Upper lobe of left lung (tissue), 4 donors: ENCODE measurements around the gene WBP1.
"Not testable (repeated sequence)": the region's sequence is repeated elsewhere in the genome, so short reads cannot be mapped to it uniquely, and the experiment has no call there.

Experiments used
- EP300 ChIP-seq, 4 donors: sonication (generic); formaldehyde crosslinking; IDR thresholded peaks; one replicate each; pipeline ENCODE4 v1.5.1; 2017; ENCODE audit warnings: antibody characterized with exemption in 4 of 4, control low read depth in 2 of 4
- POLR2A ChIP-seq, 4 donors: fragments of 450-650 bp; IDR thresholded peaks; one replicate each; pipeline ENCODE4 v1.5.1; 2016 to 2017; ENCODE audit warnings: antibody characterized with exemption in 4 of 4, mild to moderate bottlenecking in 2 of 4
- POLR2AphosphoS5 ChIP-seq, 2 donors: sonication (generic); formaldehyde crosslinking; IDR thresholded peaks; one replicate each; pipeline ENCODE4 v1.5.1; 2017; ENCODE audit warnings: antibody characterized with exemption in 2 of 2
- TF ChIP-seq, protein P1 (sequence below), 6 experiments: fragments of 450-650 bp in 4 of 6; fragments of 200-600 bp in 2 of 6; sonication (generic) in 2 of 6; IDR thresholded peaks; one replicate each; pipeline ENCODE4 v1.5.1; 2016 to 2019; ENCODE audit warnings: antibody characterized with exemption in 6 of 6

DNA sequence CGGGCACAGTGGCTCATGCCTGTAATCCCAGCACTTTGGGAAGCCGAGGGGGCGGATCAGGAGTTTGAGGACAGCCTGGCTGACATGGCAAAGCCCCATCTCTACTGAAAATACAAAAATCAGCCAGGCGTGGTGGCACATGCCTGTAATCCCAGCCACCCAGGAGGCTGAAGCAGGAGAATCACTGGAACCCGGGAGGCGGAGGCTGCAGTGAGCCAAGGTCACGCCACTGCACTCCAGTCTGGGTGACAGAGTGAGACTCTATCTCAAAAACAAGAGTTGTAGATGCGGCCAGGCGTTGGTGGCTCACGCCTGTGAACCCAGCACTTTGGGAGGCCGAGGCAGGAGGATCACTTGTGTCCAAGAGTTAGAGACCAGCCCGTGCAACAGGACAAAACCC, 12.5 kb downstream of the WBP1 start:
- TF ChIP-seq, protein P1, sequence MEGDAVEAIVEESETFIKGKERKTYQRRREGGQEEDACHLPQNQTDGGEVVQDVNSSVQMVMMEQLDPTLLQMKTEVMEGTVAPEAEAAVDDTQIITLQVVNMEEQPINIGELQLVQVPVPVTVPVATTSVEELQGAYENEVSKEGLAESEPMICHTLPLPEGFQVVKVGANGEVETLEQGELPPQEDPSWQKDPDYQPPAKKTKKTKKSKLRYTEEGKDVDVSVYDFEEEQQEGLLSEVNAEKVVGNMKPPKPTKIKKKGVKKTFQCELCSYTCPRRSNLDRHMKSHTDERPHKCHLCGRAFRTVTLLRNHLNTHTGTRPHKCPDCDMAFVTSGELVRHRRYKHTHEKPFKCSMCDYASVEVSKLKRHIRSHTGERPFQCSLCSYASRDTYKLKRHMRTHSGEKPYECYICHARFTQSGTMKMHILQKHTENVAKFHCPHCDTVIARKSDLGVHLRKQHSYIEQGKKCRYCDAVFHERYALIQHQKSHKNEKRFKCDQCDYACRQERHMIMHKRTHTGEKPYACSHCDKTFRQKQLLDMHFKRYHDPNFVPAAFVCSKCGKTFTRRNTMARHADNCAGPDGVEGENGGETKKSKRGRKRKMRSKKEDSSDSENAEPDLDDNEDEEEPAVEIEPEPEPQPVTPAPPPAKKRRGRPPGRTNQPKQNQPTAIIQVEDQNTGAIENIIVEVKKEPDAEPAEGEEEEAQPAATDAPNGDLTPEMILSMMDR (IDR thresholded peaks at IDR 0.05) = not testable (repeated sequence)
- not testable (repeated sequence) for TF ChIP-seq EP300, POLR2A, POLR2AphosphoS5 (IDR thresholded peaks at IDR 0.05)
